GM23248 (cell line): ENCODE results near the gene DHDDS. TPM values are rescaled to one million over a fixed set of nuclear protein-coding genes. Genes with fewer than 3 reads are reported as not detected.

Source experiments
- DNase-seq: peaks from one replicate; pipeline ENCODE4 v3.0.0-alpha.2; 2015
- H2AFZ ChIP-seq: fragments of 200-600 bp; sonication (generic); 2 replicates; pipeline ENCODE4 v1.6.1; 2016; ENCODE audit warnings: antibody characterized with exemption
- H3F3A ChIP-seq: fragments of 200-600 bp; sonication (generic); 2 replicates; pipeline ENCODE4 v1.6.1; 2016; ENCODE audit warnings: mild to moderate bottlenecking, antibody characterized with exemption, mixed run types; ENCODE audit not compliant: insufficient read depth
- H3K27ac ChIP-seq: fragments of 200-600 bp; sonication (generic); 2 replicates; pipeline ENCODE4 v1.5.1; 2016; ENCODE audit warnings: mild to moderate bottlenecking
- H3K27me3 ChIP-seq: fragments of 200-600 bp; sonication (generic); replicated peaks from 2 replicates; pipeline ENCODE4 v1.6.1; 2016; ENCODE audit warnings: mild to moderate bottlenecking; ENCODE audit not compliant: insufficient read depth
- H3K36me3 ChIP-seq: fragments of 200-600 bp; sonication (generic); 2 replicates; pipeline ENCODE4 v1.6.1; 2016; ENCODE audit warnings: low read depth, mild to moderate bottlenecking
- H3K4me1 ChIP-seq: fragments of 200-600 bp; sonication (generic); 2 replicates; pipeline ENCODE4 v1.6.1; 2016; ENCODE audit warnings: mild to moderate bottlenecking; ENCODE audit not compliant: insufficient read depth
- H3K4me2 ChIP-seq: fragments of 200-600 bp; sonication (generic); one replicate; pipeline ENCODE4 v1.6.1; 2016; ENCODE audit warnings: mild to moderate bottlenecking; ENCODE audit not compliant: unreplicated experiment
- H3K4me3 ChIP-seq: fragments of 200-600 bp; sonication (generic); 2 replicates; pipeline ENCODE4 v1.5.1; 2016; ENCODE audit warnings: mild to moderate bottlenecking
- H3K79me2 ChIP-seq: fragments of 200-600 bp; sonication (generic); 2 replicates; pipeline ENCODE4 v1.6.1; 2016; ENCODE audit warnings: mild to moderate bottlenecking; ENCODE audit not compliant: insufficient read depth
- H3K9ac ChIP-seq: fragments of 200-600 bp; sonication (generic); 2 replicates; pipeline ENCODE4 v1.6.1; 2016; ENCODE audit warnings: mild to moderate bottlenecking
- H3K9me2 ChIP-seq: fragments of 200-600 bp; sonication (generic); 2 replicates; pipeline ENCODE4 v1.6.1; 2016; ENCODE audit warnings: mixed run types, mild to moderate bottlenecking, moderate library complexity; ENCODE audit not compliant: insufficient read depth
- H3K9me3 ChIP-seq: fragments of 200-600 bp; sonication (generic); one replicate; pipeline ENCODE4 v1.6.1; 2017; ENCODE audit warnings: low read depth
- H4K20me1 ChIP-seq: fragments of 200-600 bp; sonication (generic); 2 replicates; pipeline ENCODE4 v1.6.0; 2016; ENCODE audit not compliant: insufficient read depth
- EZH2 ChIP-seq: fragments of 200-600 bp; sonication (generic); IDR thresholded peaks from 2 replicates; pipeline ENCODE4 v1.6.1; 2018; ENCODE audit warnings: antibody characterized with exemption, mild to moderate bottlenecking; ENCODE audit not compliant: insufficient read depth, poor library complexity, severe bottlenecking
- EZH2phosphoT487 ChIP-seq: fragments of 200-600 bp; sonication (generic); IDR thresholded peaks from 2 replicates; pipeline ENCODE4 v1.6.1; 2018; ENCODE audit warnings: antibody characterized with exemption, moderate library complexity, mild to moderate bottlenecking, low read depth; ENCODE audit not compliant: insufficient read depth
- WGBS, 2 experiments: methylation state at CpG; one replicate each; pipeline ENCODE4 v1.1.6; 2015 to 2017; ENCODE audit warnings: low lambda C conversion rate in 2 of 2, low coverage in 1 of 2; ENCODE audit errors: missing lambda C conversion rate in 2 of 2; 5-methylcytosine and 5-hydroxymethylcytosine counted together
- in situ Hi-C: fragments of 300-500 bp; cut with MboI; formaldehyde crosslinking; loops from 2 replicates; pipeline ENCODE4 v1.15.0; 2020
- polyA plus RNA-seq: library from polyadenylated mRNA; unstranded; fragments of >200 nt; fragmentation: Nextera tagmentation; extraction: Ambion mirVana; gene quantifications from 2 replicates; pipeline ENCODE4 v1.2.1, GENCODE V29; 2016
- total RNA-seq: library from RNA; depleted of rRNA; stranded (reverse); fragments of >200 nt; shearing (Covaris generic); gene quantifications from 2 replicates; pipeline ENCODE4 v1.2.3, GENCODE V29; 2014

Gene DHDDS
- total and polyA plus RNA-seq, 2 experiments from 2014 or later = 46.9 to 50.8 TPM

GRCh38 chr1:26483980-26484379 lies 51.9 kb downstream of the DHDDS start:
- DNase-seq = peak; percentile 48
- peaks cover 9% of the 10 kb centered on the region; the same call in 1 of the 2 replicates for H3F3A ChIP-seq
- in situ Hi-C loops = no loop called here
- no peak overlapping the region for H3K4me3 ChIP-seq
- H4K20me1 ChIP-seq = no peaks in the 10 kb centered on the region
- H3K9me3 ChIP-seq = no peaks in the 10 kb centered on the region
- 0 out of 2 replicates have a peak, but pooled peaks cover 3% of the 10 kb centered on the region for H3K36me3 ChIP-seq
- no peak overlapping the region for H3K4me2 ChIP-seq
- no peak overlapping the region for H2AFZ ChIP-seq
- H3K9ac ChIP-seq = no peak overlapping the region
- peaks cover 22% of the 10 kb centered on the region for H3K4me1 ChIP-seq
- H3K79me2 ChIP-seq = no peaks in the 10 kb centered on the region
- H3K27ac ChIP-seq = no peak overlapping the region
- no peaks in the 10 kb centered on the region for H3K9me2 ChIP-seq
- no peaks in the 10 kb centered on the region for H3K27me3 ChIP-seq
- WGBS, 2 experiments = 42 to 57% methylated on average over 2 of the region's 2 CpGs
- TF ChIP-seq EZH2phosphoT487 (no peak), EZH2 (no peak)

- no peak overlapping the region for H2AFZ ChIP-seq
- no peaks in the 10 kb centered on the region for H3K36me3 ChIP-seq
- TF ChIP-seq EZH2 = no peak
- no peak for TF ChIP-seq EZH2phosphoT487
- no peaks in the 10 kb centered on the region for H3K79me2 ChIP-seq
- no peak for DNase-seq
- in situ Hi-C loops = no loop called here
- H3K9ac ChIP-seq = no peak overlapping the region
- no peaks in the 10 kb centered on the region for H4K20me1 ChIP-seq
- no peaks in the 10 kb centered on the region for H3K4me1 ChIP-seq
- H3K4me2 ChIP-seq = no peak overlapping the region
- no peak overlapping the region for H3K4me3 ChIP-seq
- no peaks in the 10 kb centered on the region for H3K27me3 ChIP-seq
- H3K27ac ChIP-seq = no peak overlapping the region
- no peaks in the 10 kb centered on the region for H3F3A ChIP-seq
- WGBS, 2 experiments = 75 to 86% methylated on average over 4 of the region's 4 CpGs
- no peaks in the 10 kb centered on the region for H3K9me2 ChIP-seq
- no peaks in the 10 kb centered on the region for H3K9me3 ChIP-seq
These were observed 58.0 kb downstream of the DHDDS start for GRCh38 chr1:26490155-26490554.

- in situ Hi-C loops = no loop called here
- WGBS, 2 experiments = 77 to 79% methylated on average over 3 of the region's 3 CpGs
- DNase-seq = no peak
These were observed 61.1 kb downstream of the DHDDS start for GRCh38 chr1:26493267-26493666.

GRCh38 chr1:26493938-26494337 lies 61.8 kb downstream of the DHDDS start:
- Histone ChIP-seq H3K27ac (no peak overlapping the region), H3K27me3 (no peaks in the 10 kb centered on the region), H3K36me3 (no peaks in the 10 kb centered on the region), H3K79me2 (no peaks in the 10 kb centered on the region), H3K4me2 (no peak overlapping the region), H4K20me1 (no peaks in the 10 kb centered on the region), H3K9me3 (no peaks in the 10 kb centered on the region), H3K9ac (no peak overlapping the region), H3K4me3 (no peak overlapping the region), H3F3A (no peaks in the 10 kb centered on the region), H3K4me1 (no peaks in the 10 kb centered on the region), H3K9me2 (no peaks in the 10 kb centered on the region), H2AFZ (no peak overlapping the region)
- DNase-seq = no peak
- WGBS, 2 experiments = 94 to 98% methylated on average over 3 of the region's 3 CpGs
- in situ Hi-C loops = no loop called here
- no peak for TF ChIP-seq EZH2
- no peak for TF ChIP-seq EZH2phosphoT487

More at GRCh38 chr1:26493267-26493666, 61.1 kb downstream of the DHDDS start:
- no peaks in the 10 kb centered on the region for H3K9me3 ChIP-seq
- H3K27me3 ChIP-seq = no peaks in the 10 kb centered on the region
- H3K79me2 ChIP-seq = no peaks in the 10 kb centered on the region
- no peak overlapping the region for H3K9ac ChIP-seq
- H4K20me1 ChIP-seq = no peaks in the 10 kb centered on the region
- no peaks in the 10 kb centered on the region for H3F3A ChIP-seq
- TF ChIP-seq EZH2 = no peak
- no peak for TF ChIP-seq EZH2phosphoT487
- no peaks in the 10 kb centered on the region for H3K36me3 ChIP-seq
- H3K4me3 ChIP-seq = no peak overlapping the region
- no peaks in the 10 kb centered on the region for H3K9me2 ChIP-seq
- H3K4me2 ChIP-seq = no peak overlapping the region
- H2AFZ ChIP-seq = no peak overlapping the region
- H3K4me1 ChIP-seq = no peaks in the 10 kb centered on the region
- no peak overlapping the region for H3K27ac ChIP-seq

- H3K9me3 ChIP-seq = no peaks in the 10 kb centered on the region
- no peaks in the 10 kb centered on the region for H3K36me3 ChIP-seq
- no peak for DNase-seq
- H3K4me2 ChIP-seq = no peak overlapping the region
- H3K4me1 ChIP-seq = no peaks in the 10 kb centered on the region
- H3K79me2 ChIP-seq = no peaks in the 10 kb centered on the region
- no peak overlapping the region for H3K9ac ChIP-seq
- no peaks in the 10 kb centered on the region for H3K27me3 ChIP-seq
- no peak overlapping the region for H2AFZ ChIP-seq
- TF ChIP-seq EZH2phosphoT487 = no peak
- TF ChIP-seq EZH2 = no peak
- in situ Hi-C loops = no loop called here
- H3K27ac ChIP-seq = no peak overlapping the region
- WGBS, 2 experiments = 32 to 34% methylated on average over 4 of the region's 4 CpGs
- H3K9me2 ChIP-seq = no peaks in the 10 kb centered on the region
- no peak overlapping the region for H3K4me3 ChIP-seq
- H3F3A ChIP-seq = no peaks in the 10 kb centered on the region
- no peaks in the 10 kb centered on the region for H4K20me1 ChIP-seq
These were observed 64.7 kb downstream of the DHDDS start for GRCh38 chr1:26496861-26497260.
